ENCODE data around the gene CAMK1D.

- TF ChIP-seq CTCF (conservative IDR thresholded peaks at IDR 0.05; ENCODE audit: low read depth, low read length) (no peak), RAD21 (IDR thresholded peaks at IDR 0.05; ENCODE audit: low read length) (peak; percentile 21; the same call in 1 of the 2 replicates), POLR2A (IDR thresholded peaks at IDR 0.05; ENCODE audit: low read depth, low read length) (no peak), MAZ (IDR thresholded peaks at IDR 0.05; ENCODE audit: borderline replicate concordance, low read depth, low read length) (no peak), CEBPB (IDR thresholded peaks at IDR 0.05; ENCODE audit: low read depth, low read length) (no peak), USF2 (IDR thresholded peaks at IDR 0.05; ENCODE audit: low read depth, low read length) (no peak), MAFK (IDR thresholded peaks at IDR 0.05; ENCODE audit: low read depth, low read length) (no peak), ELK1 (IDR thresholded peaks at IDR 0.05; ENCODE audit: borderline replicate concordance, low read depth, low read length) (no peak)
Observed at GRCh38 chr10:12349629-12350166, 351 bp downstream of the CAMK1D start.

All from IMR-90 (cell line).